A673 (cell line): Measurements from ENCODE around the gene MAP4K5.

Source experiments
- EZH2 ChIP-seq: fragments of 200-600 bp; sonication (generic); IDR thresholded peaks from 2 replicates; pipeline ENCODE4 v1.6.1; 2017; ENCODE audit warnings: borderline replicate concordance, low read depth, mild to moderate bottlenecking, mixed read lengths, antibody characterized with exemption, low read length; ENCODE audit not compliant: poor library complexity, severe bottlenecking
- TF ChIP-seq, protein P1 (sequence below): fragments of 300-800, 200-600 bp; sonication (generic); conservative IDR thresholded peaks from 2 replicates; pipeline ENCODE4 v1.5.1; 2017; ENCODE audit warnings: low read depth, mild to moderate bottlenecking, antibody characterized with exemption, low read length, moderate library complexity, mixed read lengths

DNA sequence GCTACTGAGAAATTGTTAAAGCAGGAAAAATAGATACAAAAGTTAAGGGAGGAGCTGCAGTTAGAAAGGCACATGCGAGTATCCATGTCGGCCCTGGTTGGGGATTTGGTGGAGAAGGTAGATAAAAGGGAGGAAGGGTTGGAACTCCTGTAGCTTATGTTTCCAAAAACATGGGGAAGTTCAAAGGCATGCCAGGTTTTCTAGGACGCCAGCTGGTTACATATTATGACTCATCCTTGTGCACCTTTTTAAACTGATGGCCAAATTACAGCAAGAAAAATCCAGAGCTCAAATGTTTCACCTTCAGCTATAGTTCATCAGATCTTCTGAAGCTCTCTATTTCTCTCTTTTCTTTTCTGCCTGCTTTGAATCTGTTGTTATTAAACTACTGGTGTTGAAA is 13.2 kb upstream of the MAP4K5 start:
- TF ChIP-seq, protein P1, sequence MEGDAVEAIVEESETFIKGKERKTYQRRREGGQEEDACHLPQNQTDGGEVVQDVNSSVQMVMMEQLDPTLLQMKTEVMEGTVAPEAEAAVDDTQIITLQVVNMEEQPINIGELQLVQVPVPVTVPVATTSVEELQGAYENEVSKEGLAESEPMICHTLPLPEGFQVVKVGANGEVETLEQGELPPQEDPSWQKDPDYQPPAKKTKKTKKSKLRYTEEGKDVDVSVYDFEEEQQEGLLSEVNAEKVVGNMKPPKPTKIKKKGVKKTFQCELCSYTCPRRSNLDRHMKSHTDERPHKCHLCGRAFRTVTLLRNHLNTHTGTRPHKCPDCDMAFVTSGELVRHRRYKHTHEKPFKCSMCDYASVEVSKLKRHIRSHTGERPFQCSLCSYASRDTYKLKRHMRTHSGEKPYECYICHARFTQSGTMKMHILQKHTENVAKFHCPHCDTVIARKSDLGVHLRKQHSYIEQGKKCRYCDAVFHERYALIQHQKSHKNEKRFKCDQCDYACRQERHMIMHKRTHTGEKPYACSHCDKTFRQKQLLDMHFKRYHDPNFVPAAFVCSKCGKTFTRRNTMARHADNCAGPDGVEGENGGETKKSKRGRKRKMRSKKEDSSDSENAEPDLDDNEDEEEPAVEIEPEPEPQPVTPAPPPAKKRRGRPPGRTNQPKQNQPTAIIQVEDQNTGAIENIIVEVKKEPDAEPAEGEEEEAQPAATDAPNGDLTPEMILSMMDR = no peak
- TF ChIP-seq EZH2 = no peak
